A673 (cell line): Measurements from ENCODE around the gene CMTM1.

Experiments used
- CTCF ChIP-seq: fragments of 300-800, 200-600 bp; sonication (generic); conservative IDR thresholded peaks from 2 replicates; pipeline ENCODE4 v1.5.1; 2017; ENCODE audit warnings: low read depth, mild to moderate bottlenecking, antibody characterized with exemption, low read length, moderate library complexity, mixed read lengths
- EZH2 ChIP-seq: fragments of 200-600 bp; sonication (generic); IDR thresholded peaks from 2 replicates; pipeline ENCODE4 v1.6.1; 2017; ENCODE audit warnings: borderline replicate concordance, low read depth, mild to moderate bottlenecking, mixed read lengths, antibody characterized with exemption, low read length; ENCODE audit not compliant: poor library complexity, severe bottlenecking

GRCh38 chr16:66596986-66597848, 31.0 kb downstream of the CMTM1 start:
- TF ChIP-seq CTCF (no peak), EZH2 (no peak)
